ENCODE measurements around the gene NR6A1. TPM values are rescaled to one million over a fixed set of nuclear protein-coding genes. Genes with fewer than 3 reads are reported as not detected.

NR6A1 gene
- total RNA-seq, 1 experiment from 2014 or later, result 6.7 TPM

DNA sequence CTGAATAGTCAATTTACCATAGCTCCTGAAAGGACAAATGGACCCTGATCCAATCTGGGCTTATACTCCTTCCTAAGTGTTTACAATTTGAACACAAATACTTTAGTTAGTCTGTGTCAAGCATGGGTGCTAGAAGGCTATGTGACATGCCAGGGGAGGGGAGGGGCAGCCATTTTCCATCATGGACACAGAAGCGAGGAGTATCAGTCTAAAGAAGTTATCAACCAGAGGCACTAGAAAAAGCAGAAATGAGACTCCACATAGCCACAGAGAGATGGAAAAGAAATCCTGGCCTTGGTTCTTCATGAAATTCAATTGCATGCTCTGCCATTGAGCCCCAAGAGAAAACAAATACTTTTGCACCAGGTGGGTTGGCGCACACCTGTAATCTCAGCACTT lies 61.8 kb downstream of the NR6A1 start:
- Mint-ChIP-seq H3K36me3 (ENCODE audit: insufficient read depth, unreplicated experiment) (peaks cover 16% of the 10 kb centered on the region), H3K4me3 (ENCODE audit: low read depth, unreplicated experiment) (no peak overlapping the region), H3K27me3 (ENCODE audit: unreplicated experiment) (no peaks in the 10 kb centered on the region), H3K4me1 (ENCODE audit: low read depth, unreplicated experiment) (peaks cover 44% of the 10 kb centered on the region), H3K9me3 (ENCODE audit: low read depth, unreplicated experiment) (no peaks in the 10 kb centered on the region), H3K27ac (ENCODE audit: unreplicated experiment) (no peak overlapping the region)
- no peak for DNase-seq
- BruUV-seq (replicated peaks), result no TSS peak
- CTCF ChIA-PET, result interaction anchor here (1.0 to 1.1 kb wide), 2 partner anchors 49 to 92 kb away, joined by 4 to 6 read pairs; no protein-coding TSS in a partner anchor
- intact Hi-C loops (cut with micrococcal nuclease; ENCODE audit: unreplicated experiment), result loop anchor here (2.0 kb wide), 1 partner anchor 50 kb away; no protein-coding TSS in a partner anchor
- TF ChIP-seq CTCF (IDR thresholded peaks at IDR 0.05; ENCODE audit: unreplicated experiment), result no peak

DNA sequence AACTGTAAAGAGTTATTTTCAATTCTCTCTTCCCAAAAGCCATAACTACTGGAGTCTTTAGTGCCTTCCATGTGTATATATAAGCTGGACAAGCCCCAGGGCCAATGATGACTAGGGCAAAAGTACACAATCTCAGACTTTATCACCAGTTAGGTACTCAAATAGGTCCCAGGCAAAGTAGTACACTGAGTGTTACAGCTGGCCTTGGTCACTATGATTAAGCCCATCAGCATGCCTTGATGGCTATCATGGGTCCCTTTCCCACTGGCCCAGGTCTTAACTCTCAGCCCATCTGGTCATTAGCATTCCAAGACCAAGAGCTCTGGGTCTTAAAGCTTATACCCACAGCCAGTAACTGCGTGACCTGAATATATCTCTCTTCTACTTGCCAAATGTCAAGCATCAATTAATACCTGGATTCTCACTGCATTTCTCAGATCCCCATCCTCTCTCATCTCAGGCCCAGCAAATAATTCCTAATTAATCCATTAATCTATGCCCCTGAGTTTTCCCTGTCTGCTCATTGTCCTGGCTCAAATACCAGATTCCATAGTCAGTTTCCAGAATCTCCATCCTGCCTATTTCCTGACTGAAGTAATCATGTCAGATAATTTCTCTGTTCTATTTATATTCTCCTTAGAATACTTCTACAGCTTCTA lies 62.3 kb downstream of the NR6A1 start:
- H3K4me1 Mint-ChIP-seq (ENCODE audit: low read depth, unreplicated experiment), result peaks cover 44% of the 10 kb centered on the region
- no peak for TF ChIP-seq CTCF (IDR thresholded peaks at IDR 0.05; ENCODE audit: unreplicated experiment)
- H3K27me3 Mint-ChIP-seq (ENCODE audit: unreplicated experiment), result no peaks in the 10 kb centered on the region
- no peak overlapping the region for H3K27ac Mint-ChIP-seq (ENCODE audit: unreplicated experiment)
- no peak for DNase-seq
- no peaks in the 10 kb centered on the region for H3K9me3 Mint-ChIP-seq (ENCODE audit: low read depth, unreplicated experiment)
- peaks cover 16% of the 10 kb centered on the region for H3K36me3 Mint-ChIP-seq (ENCODE audit: insufficient read depth, unreplicated experiment)
- CTCF ChIA-PET, result interaction anchor here (1.0 to 1.1 kb wide), 2 partner anchors 48 to 92 kb away, joined by 4 to 6 read pairs; no protein-coding TSS in a partner anchor
- no TSS peak for BruUV-seq (replicated peaks)
- intact Hi-C loops (cut with micrococcal nuclease; ENCODE audit: unreplicated experiment), result loop anchor here (2.0 kb wide), 1 partner anchor 50 kb away; no protein-coding TSS in a partner anchor
- no peak overlapping the region for H3K4me3 Mint-ChIP-seq (ENCODE audit: low read depth, unreplicated experiment)

DNA sequence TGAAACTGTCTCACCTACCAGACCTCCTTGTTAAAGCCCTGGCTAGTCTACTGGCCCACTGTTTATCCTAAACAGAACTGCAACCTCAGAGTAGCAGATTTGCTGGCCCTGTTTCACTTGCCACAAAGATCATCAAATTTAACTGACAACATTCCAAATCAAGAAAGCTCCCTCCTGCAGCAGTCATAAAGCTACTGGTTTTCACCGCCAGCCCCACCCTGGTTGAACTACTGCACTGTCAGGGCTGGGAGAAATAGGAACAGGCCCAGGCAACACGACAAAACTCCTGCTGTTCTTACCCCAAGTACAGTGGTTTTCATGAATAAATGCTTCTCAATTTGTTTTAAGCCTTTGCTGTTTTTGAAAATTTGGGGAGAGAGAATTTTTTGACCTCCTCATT lies 63.0 kb downstream of the NR6A1 start:
- no peak for DNase-seq

GRCh38 chr9:124707666-124708065 lies 63.4 kb downstream of the NR6A1 start:
- Mint-ChIP-seq H3K4me3 (ENCODE audit: low read depth, unreplicated experiment) (no peak overlapping the region), H3K36me3 (ENCODE audit: insufficient read depth, unreplicated experiment) (peaks cover 19% of the 10 kb centered on the region), H3K27ac (ENCODE audit: unreplicated experiment) (peak overlapping the region; percentile 20), H3K9me3 (ENCODE audit: low read depth, unreplicated experiment) (no peaks in the 10 kb centered on the region), H3K27me3 (ENCODE audit: unreplicated experiment) (no peaks in the 10 kb centered on the region), H3K4me1 (ENCODE audit: low read depth, unreplicated experiment) (peaks cover 44% of the 10 kb centered on the region)
- intact Hi-C loops (cut with micrococcal nuclease; ENCODE audit: unreplicated experiment), result loop anchor here (2.0 kb wide), 1 partner anchor 49 kb away; no protein-coding TSS in a partner anchor
- no peak for TF ChIP-seq CTCF (IDR thresholded peaks at IDR 0.05; ENCODE audit: unreplicated experiment)
- CTCF ChIA-PET, result interaction anchor here (1.0 kb wide), 1 partner anchor 90 kb away, joined by 5 read pairs; no protein-coding TSS in a partner anchor
- DNase-seq, result no peak
- no TSS peak for BruUV-seq (replicated peaks)

More for the DNA sequence above, 63.0 kb downstream of the NR6A1 start:
- H3K27me3 Mint-ChIP-seq (ENCODE audit: unreplicated experiment), result no peaks in the 10 kb centered on the region
- H3K4me3 Mint-ChIP-seq (ENCODE audit: low read depth, unreplicated experiment), result no peak overlapping the region
- BruUV-seq (replicated peaks), result no TSS peak
- CTCF ChIA-PET, result interaction anchor here (1.0 kb wide), 2 partner anchors 47 to 91 kb away, joined by 4 to 5 read pairs; no protein-coding TSS in a partner anchor
- intact Hi-C loops (cut with micrococcal nuclease; ENCODE audit: unreplicated experiment), result loop anchor here (2.0 kb wide), 1 partner anchor 49 kb away; no protein-coding TSS in a partner anchor
- H3K4me1 Mint-ChIP-seq (ENCODE audit: low read depth, unreplicated experiment), result peaks cover 44% of the 10 kb centered on the region
- no peaks in the 10 kb centered on the region for H3K9me3 Mint-ChIP-seq (ENCODE audit: low read depth, unreplicated experiment)
- peak overlapping the region; percentile 20 for H3K27ac Mint-ChIP-seq (ENCODE audit: unreplicated experiment)
- no peak for TF ChIP-seq CTCF (IDR thresholded peaks at IDR 0.05; ENCODE audit: unreplicated experiment)
- H3K36me3 Mint-ChIP-seq (ENCODE audit: insufficient read depth, unreplicated experiment), result peaks cover 16% of the 10 kb centered on the region

Data from Calu3 (cell line).